Uterus (tissue), 4 donors: ENCODE measurements around the gene GH1. TPM values are rescaled to one million over a fixed set of nuclear protein-coding genes. Genes with fewer than 3 reads are reported as not detected.
"Not testable (repeated sequence)": the region's sequence is repeated elsewhere in the genome, so short reads cannot be mapped to it uniquely, and the experiment has no call there.

Experiments
- DNase-seq, 2 donors: peaks; one replicate each; pipeline ENCODE4 v3.0.0-alpha.2; 2019 to 2020
- H3K27ac ChIP-seq, 2 donors: fragments of 200-600 bp; sonication (generic); 1 replicate in 1 of 2; 2 replicates in 1 of 2; pipeline ENCODE4 v1.5.1; 2016 to 2018
- H3K27me3 ChIP-seq, 2 donors: fragments of 200-600 bp; sonication (generic); one replicate each; pipeline ENCODE4 v1.5.1; 2018 to 2019; ENCODE audit warnings: control low read depth in 1 of 2
- H3K36me3 ChIP-seq, 2 donors: fragments of 200-600 bp; sonication (generic); one replicate each; pipeline ENCODE4 v1.5.1; 2019; ENCODE audit warnings: control low read depth in 1 of 2
- H3K4me1 ChIP-seq, 2 donors: fragments of 200-600 bp; sonication (generic); one replicate each; pipeline ENCODE4 v1.5.1; 2018 to 2019; ENCODE audit warnings: control low read depth in 1 of 2
- H3K4me3 ChIP-seq, 2 donors: fragments of 200-600 bp; sonication (generic); 1 replicate in 1 of 2; 2 replicates in 1 of 2; pipeline ENCODE4 v1.5.1; 2018 to 2019; ENCODE audit warnings: mild to moderate bottlenecking in 1 of 2
- H3K9me3 ChIP-seq, 2 donors: fragments of 200-600 bp; sonication (generic); one replicate each; pipeline ENCODE4 v1.5.1; 2019; ENCODE audit warnings: control low read depth in 1 of 2
- CTCF ChIP-seq, 4 experiments: fragments of 200-600 bp in 2 of 4; fragments of 450-650 bp in 2 of 4; sonication (generic) in 2 of 4; IDR thresholded peaks; one replicate each; pipeline ENCODE4 v1.5.1; 2016 to 2019; ENCODE audit warnings: antibody characterized with exemption in 4 of 4, mild to moderate bottlenecking in 2 of 4, moderate library complexity in 1 of 4
- POLR2A ChIP-seq, 2 donors: fragments of 450-650 bp; IDR thresholded peaks; one replicate each; pipeline ENCODE4 v1.6.1; 2016; ENCODE audit warnings: antibody characterized with exemption in 2 of 2, mild to moderate bottlenecking in 1 of 2, moderate library complexity in 1 of 2
- intact Hi-C: fragments of 100-400 bp; cut with DNase I; formaldehyde crosslinking; loops from one replicate; pipeline ENCODE4 v1.15.1; 2023; ENCODE audit warnings: low total_unique reads
- total RNA-seq, 4 donors: library from RNA; depleted of rRNA in 3 of 4; stranded (reverse); fragments of >200 nt in 3 of 4; gene quantifications; one replicate each; pipeline versions ENCODE4 v1.1.0 to v1.2.4, GENCODE V29; 2014 to 2023
- donor health status: DM: yes; HTN: yes; CAD: no.

Gene GH1
- not detected for total RNA-seq

GRCh38 chr17:63918789-63919305 is at the start of gene GH1:
Gene GH1, minus strand, starts transcription at chr17:63918839. Its CDS starts 63 bp downstream, at chr17:63918776.
- not testable (repeated sequence) for H3K9me3 ChIP-seq, H3K27me3 ChIP-seq, H3K36me3 ChIP-seq, DNase-seq, H3K4me1 ChIP-seq, H3K27ac ChIP-seq, H3K4me3 ChIP-seq
- intact Hi-C loops, result loop anchor here (10.0 kb wide), 1 partner anchor 216 kb away; the partner anchor contains the start of gene ERN1

GRCh38 chr17:63967953-63968352 is 49.3 kb upstream of the GH1 start:
- H3K36me3 ChIP-seq, result no peaks in the 10 kb centered on the region
- H3K4me3 ChIP-seq, result no peak overlapping the region
- H3K9me3 ChIP-seq, result no peaks in the 10 kb centered on the region
- H3K27me3 ChIP-seq, result no peaks in the 10 kb centered on the region
- no peak for DNase-seq
- H3K4me1 ChIP-seq, result no peaks in the 10 kb centered on the region
- intact Hi-C loops, result no loop called here
- no peak for TF ChIP-seq CTCF (IDR thresholded peaks at IDR 0.05)
- TF ChIP-seq POLR2A (IDR thresholded peaks at IDR 0.05), result no peak
- H3K27ac ChIP-seq, result no peak overlapping the region

GRCh38 chr17:63966646-63967264 is 48.1 kb upstream of the GH1 start:
- TF ChIP-seq CTCF (IDR thresholded peaks at IDR 0.05), result no peak
- no peak for TF ChIP-seq POLR2A (IDR thresholded peaks at IDR 0.05)
- no peak overlapping the region for H3K27ac ChIP-seq
- H3K9me3 ChIP-seq, result no peaks in the 10 kb centered on the region
- intact Hi-C loops, result no loop called here
- no peak for DNase-seq
- H3K4me1 ChIP-seq, result no peaks in the 10 kb centered on the region
- H3K4me3 ChIP-seq, result no peak overlapping the region
- H3K36me3 ChIP-seq, result no peaks in the 10 kb centered on the region
- H3K27me3 ChIP-seq, result no peaks in the 10 kb centered on the region

- TF ChIP-seq CTCF (IDR thresholded peaks at IDR 0.05) (no peak), POLR2A (IDR thresholded peaks at IDR 0.05) (no peak)
- Histone ChIP-seq H3K27ac (peak overlapping the region; percentile 61 to 63), H3K4me3 (no peak overlapping the region), H3K9me3 (no peaks in the 10 kb centered on the region), H3K27me3 (no peaks in the 10 kb centered on the region), H3K36me3 (no peaks in the 10 kb centered on the region), H3K4me1 (no peaks in the 10 kb centered on the region)
- intact Hi-C loops, result no loop called here
- DNase-seq, result peak in 1 of 2 donors; percentile 54
Measured at GRCh38 chr17:63963123-63963522, 44.5 kb upstream of the GH1 start.

- no peaks in the 10 kb centered on the region for H3K27me3 ChIP-seq
- TF ChIP-seq POLR2A (IDR thresholded peaks at IDR 0.05) (no peak), CTCF (IDR thresholded peaks at IDR 0.05) (no peak)
- H3K4me3 ChIP-seq, result no peak overlapping the region
- no peak for DNase-seq
- no peaks in the 10 kb centered on the region for H3K4me1 ChIP-seq
- no peaks in the 10 kb centered on the region for H3K36me3 ChIP-seq
- H3K27ac ChIP-seq, result peak overlapping the region; percentile 47 to 52
- no peaks in the 10 kb centered on the region for H3K9me3 ChIP-seq
- intact Hi-C loops, result no loop called here
Measured at GRCh38 chr17:63962298-63962744, 43.7 kb upstream of the GH1 start.
